OCI-LY7 (cell line): ENCODE measurements around the gene DARS1. TPM values are rescaled to one million over a fixed set of nuclear protein-coding genes. Genes with fewer than 3 reads are reported as not detected.

ENCODE experiments used
- BruUV-seq: library from RNA; stranded (reverse); fragments of 400-500 nt; replicated peaks from 2 replicates; lab custom pipeline; 2021; lab: Mats Ljungman, UMichigan
- CTCF ChIA-PET: fragments of 300-600 bp; sonication (Branson Sonifier 250); formaldehyde crosslinking; loops from one replicate; lab custom pipeline; 2022; ENCODE audit warnings: antibody characterized with exemption; ENCODE audit not compliant: unreplicated experiment; lab: Charles Lee
- POLR2A ChIA-PET: fragments of 300-600 bp; sonication (Branson Sonifier 250); formaldehyde crosslinking; loops from one replicate; lab custom pipeline; 2022; ENCODE audit warnings: antibody characterized with exemption; lab: Charles Lee
- DNase-seq: peaks from one replicate; pipeline ENCODE4 v3.0.0-alpha.2; 2015; ENCODE audit warnings: low spot score
- H2AFZ ChIP-seq: fragments of 200-600 bp; sonication (generic), shearing (Covaris generic); 2 replicates; pipeline ENCODE4 v1.6.1; 2014; ENCODE audit warnings: mild to moderate bottlenecking, antibody characterized with exemption, low read length, moderate library complexity
- H3K27ac ChIP-seq: fragments of 200-600 bp; sonication (generic); 2 replicates; pipeline ENCODE4 v1.5.1; 2014; ENCODE audit warnings: mixed run types, low read depth, mild to moderate bottlenecking, moderate library complexity, low read length, inconsistent platforms; ENCODE audit not compliant: poor library complexity, severe bottlenecking
- H3K36me3 ChIP-seq: fragments of 200-600 bp; sonication (generic); 2 replicates; pipeline ENCODE4 v1.6.1; 2014; ENCODE audit warnings: mild to moderate bottlenecking, antibody characterized with exemption, low read length, moderate library complexity, mixed read lengths; ENCODE audit not compliant: insufficient read depth
- H3K4me1 ChIP-seq: fragments of 200-600 bp; sonication (generic); 2 replicates; pipeline ENCODE4 v1.5.1; 2014; ENCODE audit warnings: mild to moderate bottlenecking, low read length; ENCODE audit not compliant: insufficient read depth, poor library complexity, severe bottlenecking
- H3K4me2 ChIP-seq: fragments of 200-600 bp; sonication (generic); 2 replicates; pipeline ENCODE4 v1.6.1; 2014; ENCODE audit warnings: mild to moderate bottlenecking, low read length
- H3K4me3 ChIP-seq: fragments of 200-600 bp; sonication (generic); 2 replicates; pipeline ENCODE4 v1.5.1; 2014; ENCODE audit warnings: mild to moderate bottlenecking, low read depth, low read length; ENCODE audit not compliant: poor library complexity, severe bottlenecking
- H3K79me2 ChIP-seq: fragments of 200-600 bp; sonication (generic); 2 replicates; pipeline ENCODE4 v1.6.1; 2016; ENCODE audit warnings: low read depth, mild to moderate bottlenecking, low read length, moderate library complexity, mixed read lengths; ENCODE audit not compliant: insufficient read depth
- H3K9me2 ChIP-seq: fragments of 200-600 bp; sonication (generic); 2 replicates; pipeline ENCODE4 v1.6.1; 2016; ENCODE audit warnings: mild to moderate bottlenecking, low read length, mixed read lengths; ENCODE audit not compliant: insufficient read depth
- H3K9me3 ChIP-seq: fragments of 200-600 bp; sonication (generic); 2 replicates; pipeline ENCODE4 v1.6.1; 2014; ENCODE audit warnings: mild to moderate bottlenecking, mixed run types, low read length, mixed read lengths
- H4K20me1 ChIP-seq: fragments of 200-600 bp; sonication (generic); 2 replicates; pipeline ENCODE4 v1.6.1; 2014; ENCODE audit warnings: mild to moderate bottlenecking, antibody characterized with exemption, low read length, moderate library complexity, mixed read lengths; ENCODE audit not compliant: insufficient read depth
- CTCF ChIP-seq: fragments of 200-600 bp; sonication (generic); conservative IDR thresholded peaks from 2 replicates; pipeline ENCODE4 v1.5.1; 2014; ENCODE audit warnings: mild to moderate bottlenecking, antibody characterized with exemption, low read length, moderate library complexity, mixed read lengths
- EZH2phosphoT487 ChIP-seq: fragments of 200-600 bp; sonication (generic); IDR thresholded peaks from 2 replicates; pipeline ENCODE4 v1.6.1; 2018; ENCODE audit warnings: low read depth, borderline replicate concordance, mild to moderate bottlenecking, mixed run types, antibody characterized with exemption, low read length, moderate library complexity, mixed read lengths
- intact Hi-C: fragments of 100-400 bp; cut with micrococcal nuclease; formaldehyde crosslinking; loops from one replicate; pipeline ENCODE4 v1.10.0; 2022; ENCODE audit not compliant: unreplicated experiment
- total RNA-seq, 2 experiments: library from RNA; depleted of rRNA in 1 of 2; stranded (reverse); fragments of >200 nt in 1 of 2; shearing (Covaris generic) in 1 of 2; gene quantifications; 2 replicates each; pipeline ENCODE4 v1.2.3, GENCODE V29; 2014 to 2022

The DARS1 gene
- total RNA-seq, 2 experiments from 2014 or later: 90.5 to 140 TPM

GRCh38 chr2:135975702-135976101, 9.7 kb downstream of the DARS1 start:
- H3K36me3 ChIP-seq: peaks cover 93% of the 10 kb centered on the region
- ChIA-PET POLR2A (interaction anchor here (0.5 to 1.8 kb wide), 19 partner anchors 8 to 994 kb away, joined by 3 to 10 read pairs (median 4); partner anchors contain the start of gene DARS1), CTCF (no interaction called here)
- H2AFZ ChIP-seq: no peak overlapping the region
- DNase-seq: no peak
- peak overlapping the region; percentile 63 for H3K4me2 ChIP-seq
- peak overlapping the region; percentile 37 for H3K4me3 ChIP-seq
- peaks cover 67% of the 10 kb centered on the region for H3K4me1 ChIP-seq
- intact Hi-C loops: no loop called here
- no peaks in the 10 kb centered on the region; the same call in 1 of the 2 replicates for H4K20me1 ChIP-seq
- no peaks in the 10 kb centered on the region for H3K9me2 ChIP-seq
- peaks cover 87% of the 10 kb centered on the region for H3K79me2 ChIP-seq
- H3K27ac ChIP-seq: peak overlapping the region; percentile 71
- H3K9me3 ChIP-seq: peaks cover 11% of the 10 kb centered on the region; the same call in 1 of the 2 replicates
- TF ChIP-seq EZH2phosphoT487 (no peak), CTCF (no peak)
- no TSS peak for BruUV-seq

DNA sequence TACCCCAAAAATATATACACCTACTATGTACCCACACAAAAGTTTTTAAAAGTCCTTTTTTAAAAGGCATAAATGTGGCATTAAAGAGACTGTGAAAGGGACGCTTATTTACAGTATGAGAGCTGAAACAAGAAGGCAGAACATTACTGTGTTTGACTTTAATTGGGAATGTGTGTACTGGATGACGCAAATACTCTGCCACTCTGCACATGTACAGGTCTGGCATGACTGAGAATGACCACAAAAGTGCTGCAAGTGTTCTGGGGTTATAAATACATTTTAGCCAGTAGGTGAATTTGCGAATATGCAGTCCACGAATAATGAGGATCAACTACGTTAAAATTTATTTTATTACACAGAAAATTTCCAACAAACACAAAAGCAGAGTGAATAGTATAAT, 11.4 kb downstream of the DARS1 start:
- DNase-seq: no peak
- Histone ChIP-seq H3K4me1 (peaks cover 59% of the 10 kb centered on the region), H3K9me3 (peaks cover 12% of the 10 kb centered on the region; the same call in 1 of the 2 replicates), H3K36me3 (peaks cover 93% of the 10 kb centered on the region), H3K4me2 (peak overlapping the region; percentile 63), H3K27ac (peak overlapping the region; percentile 71), H4K20me1 (no peaks in the 10 kb centered on the region; the same call in 1 of the 2 replicates), H3K79me2 (peaks cover 87% of the 10 kb centered on the region), H3K9me2 (no peaks in the 10 kb centered on the region), H3K4me3 (peak overlapping the region; percentile 37), H2AFZ (no peak overlapping the region)
- TF ChIP-seq CTCF (no peak), EZH2phosphoT487 (no peak)
- intact Hi-C loops: no loop called here
- no TSS peak for BruUV-seq
- POLR2A ChIA-PET: interaction anchor here (0.6 to 1.0 kb wide), 2 partner anchors 9 to 85 kb away, joined by 3 to 4 read pairs; no protein-coding TSS in a partner anchor
- CTCF ChIA-PET: no interaction called here
